HG03469 (cell line): Measurements from ENCODE around the gene ALS2CL.

Source experiments
- ATAC-seq: cut with Tn5 transposase; IDR thresholded peaks from one replicate; pipeline ENCODE4 v1.9.1; 2021; ENCODE audit warnings: mild to moderate bottlenecking, moderate library complexity, moderate number of reproducible peaks; ENCODE audit not compliant: unreplicated experiment

ALS2CL gene

DNA sequence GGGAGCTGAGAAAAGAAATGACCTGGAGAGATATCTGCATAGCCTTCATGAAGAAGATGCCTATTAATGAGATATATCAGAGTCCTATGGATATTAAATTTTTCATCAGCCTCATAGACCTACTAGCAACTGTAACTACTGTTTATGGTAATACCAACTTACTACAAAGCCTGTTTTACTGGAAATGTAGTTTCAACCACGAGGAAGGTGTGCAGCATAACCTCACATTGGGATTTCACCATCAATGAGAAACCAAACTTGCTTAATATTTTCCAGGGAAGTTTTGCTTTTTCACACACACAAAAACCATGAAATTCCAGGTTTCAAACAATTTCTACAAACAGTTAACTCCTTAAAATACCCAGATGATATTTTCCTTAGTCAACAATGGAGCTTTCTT, 49.8 kb downstream of the ALS2CL start:
- ATAC-seq: no peak

DNA sequence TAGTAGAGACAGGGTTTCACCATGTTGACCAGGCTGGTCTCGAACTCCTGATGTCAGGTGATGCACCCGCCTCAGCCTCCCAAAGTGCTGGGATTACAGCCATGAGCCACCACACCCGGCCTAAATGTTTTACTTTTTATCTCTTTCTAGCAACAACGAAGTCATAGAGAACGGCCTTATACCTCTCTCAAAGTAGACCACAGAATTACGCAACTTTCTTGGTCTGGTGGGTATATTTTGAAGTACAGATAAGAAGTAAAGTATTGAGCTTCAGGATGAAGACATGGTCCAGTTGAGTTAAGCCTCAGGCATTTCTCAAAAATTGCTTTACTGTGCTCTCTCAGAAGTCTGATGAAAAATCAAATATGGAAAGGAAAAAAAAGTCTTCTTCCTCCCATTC, 50.5 kb downstream of the ALS2CL start:
- no peak for ATAC-seq

DNA sequence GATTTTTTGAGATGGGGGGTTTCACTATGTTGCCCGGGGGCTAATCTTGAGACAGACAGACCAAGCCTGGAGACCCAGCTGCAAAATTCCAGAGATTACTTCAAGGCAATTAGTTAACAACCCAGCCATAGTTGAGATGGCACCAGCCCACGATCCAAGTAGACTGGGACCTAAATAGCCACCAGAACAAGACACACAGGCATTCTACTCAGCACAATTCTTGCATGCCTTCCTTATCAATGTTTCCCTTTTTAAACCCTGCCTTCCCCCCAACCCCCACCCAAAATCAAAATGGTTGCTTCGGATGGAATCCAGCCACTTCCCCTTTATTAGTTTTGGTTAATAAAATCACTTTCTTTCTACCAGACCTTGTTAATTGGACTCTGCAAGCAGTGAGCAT, 52.6 kb downstream of the ALS2CL start:
- ATAC-seq: no peak

DNA sequence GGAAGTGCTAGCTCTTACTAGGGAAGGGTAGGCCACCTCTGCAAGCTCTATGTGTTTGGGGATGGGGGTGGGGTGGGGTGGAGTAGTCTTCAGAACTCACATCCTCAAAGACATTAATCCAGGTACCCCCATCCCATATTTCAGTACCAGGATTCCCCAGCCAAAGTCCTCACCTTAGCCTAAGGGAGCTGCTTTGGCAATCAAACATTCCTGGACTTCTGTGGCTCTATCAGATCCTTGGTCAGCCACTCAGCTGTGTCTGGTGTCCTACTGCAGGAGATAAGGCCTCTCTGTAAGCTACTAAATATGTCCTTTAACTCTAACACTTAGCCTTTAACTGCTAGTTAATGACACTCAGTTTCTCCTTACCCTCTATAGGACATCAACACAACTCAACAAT, 54.3 kb downstream of the ALS2CL start:
- ATAC-seq: no peak

DNA sequence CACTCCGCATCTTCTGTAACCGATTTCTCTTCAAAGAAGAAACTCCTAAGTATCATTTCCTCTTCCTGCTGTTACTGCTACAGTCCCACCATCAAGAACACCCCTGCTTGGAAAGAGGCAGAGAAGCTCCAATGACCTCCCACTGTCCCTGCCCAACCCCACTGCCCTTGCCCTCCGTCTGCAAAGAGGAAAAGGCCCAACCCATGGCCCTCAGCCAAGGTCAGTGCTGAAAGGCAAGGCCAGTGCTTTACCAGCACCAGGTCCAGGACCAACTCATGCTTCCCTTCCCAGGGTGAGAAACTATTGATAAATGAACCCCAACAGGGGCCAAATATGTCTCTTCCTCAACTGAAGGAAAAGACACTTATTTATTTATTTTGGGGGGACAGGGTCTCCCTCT, 58.6 kb downstream of the ALS2CL start:
- ATAC-seq: no peak

DNA sequence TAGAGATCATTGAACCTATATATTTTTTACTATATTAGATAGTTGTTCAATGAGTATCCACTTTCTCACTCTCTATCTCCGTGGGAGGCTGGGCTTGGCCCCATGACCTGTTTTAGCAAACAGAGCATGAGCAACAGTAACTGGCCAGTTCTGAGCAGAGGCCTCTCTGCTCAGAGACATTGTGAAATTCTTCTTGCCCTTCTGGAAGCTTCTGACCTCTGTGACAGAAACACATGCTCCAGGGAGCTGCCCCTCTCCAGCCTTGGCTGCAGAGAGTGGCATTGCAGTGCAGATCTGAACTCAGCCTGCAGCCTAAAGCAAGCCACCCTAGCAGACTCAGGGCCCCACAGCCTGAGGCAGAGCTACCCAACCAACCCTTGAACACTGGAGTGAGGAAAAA, 60.7 kb downstream of the ALS2CL start:
- ATAC-seq: no peak

DNA sequence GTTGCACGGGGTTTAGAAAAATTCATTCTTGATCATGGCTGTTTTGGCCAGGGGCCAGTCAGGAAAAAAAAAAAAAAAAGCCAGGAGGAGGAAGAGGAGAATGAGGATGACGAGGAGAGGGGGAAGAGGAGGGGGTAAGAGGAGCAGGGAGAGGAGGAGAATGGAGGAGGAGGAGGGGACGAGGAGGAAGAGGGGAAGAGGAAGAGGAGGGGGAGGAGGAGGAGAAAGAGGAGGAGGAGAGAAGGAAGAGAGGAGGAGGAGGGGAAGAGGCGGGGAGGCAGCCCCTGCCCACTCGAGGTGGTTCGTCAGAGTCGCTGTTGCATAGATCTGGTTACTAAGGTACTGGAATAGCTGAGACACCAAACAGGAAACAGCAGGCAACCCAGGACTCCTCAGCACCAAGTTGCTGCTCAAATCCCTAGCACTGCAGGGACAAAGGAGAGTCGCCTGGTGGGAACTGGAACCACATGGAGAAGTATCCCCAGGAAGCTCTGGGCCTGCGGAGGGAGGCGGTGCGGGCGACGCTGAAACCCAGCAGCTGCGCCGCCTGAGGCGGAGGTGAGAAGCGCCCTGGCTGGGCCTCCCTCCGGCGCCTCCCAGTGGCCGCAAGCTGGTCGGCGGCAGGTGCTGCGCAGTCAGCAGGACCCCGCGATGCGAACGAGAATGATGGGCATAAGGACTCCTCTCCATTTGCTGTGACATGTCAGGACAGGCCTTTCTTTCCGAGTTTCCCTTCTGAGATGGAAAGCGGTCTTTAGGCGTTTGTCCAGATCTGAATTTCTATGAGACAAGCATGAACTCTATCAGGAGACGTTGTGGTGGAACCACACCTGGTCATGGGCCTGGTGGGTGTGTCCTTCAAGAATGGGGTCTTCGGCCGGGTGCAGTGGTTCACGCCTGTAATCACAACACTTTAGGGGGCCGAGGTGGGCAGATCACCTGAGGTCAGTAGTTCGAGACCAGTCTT, 63.6 kb downstream of the ALS2CL start:
- ATAC-seq: peak; percentile 54

DNA sequence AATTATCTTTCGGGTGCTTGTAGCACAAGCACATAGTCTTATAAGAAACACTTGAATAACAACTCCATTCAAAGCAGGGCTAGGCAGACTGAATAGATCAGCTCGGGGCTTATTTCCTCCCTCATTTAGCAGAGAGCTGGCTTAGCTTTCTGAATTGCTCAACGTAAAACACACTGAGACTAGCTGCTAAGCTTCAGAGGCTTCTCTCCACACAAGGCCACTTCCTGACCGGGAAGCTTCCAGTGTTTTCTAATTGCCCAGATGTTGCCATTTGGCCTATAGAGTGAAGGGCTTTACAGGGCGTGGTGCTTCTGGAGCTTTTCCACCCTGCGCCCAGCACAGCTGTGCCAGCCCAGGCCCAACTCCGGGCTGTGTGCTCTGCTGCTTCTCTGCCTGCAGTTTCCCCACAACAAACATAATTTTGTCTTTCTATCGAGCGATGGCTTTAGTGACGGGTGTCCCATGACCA, 64.5 kb downstream of the ALS2CL start:
- ATAC-seq: no peak

DNA sequence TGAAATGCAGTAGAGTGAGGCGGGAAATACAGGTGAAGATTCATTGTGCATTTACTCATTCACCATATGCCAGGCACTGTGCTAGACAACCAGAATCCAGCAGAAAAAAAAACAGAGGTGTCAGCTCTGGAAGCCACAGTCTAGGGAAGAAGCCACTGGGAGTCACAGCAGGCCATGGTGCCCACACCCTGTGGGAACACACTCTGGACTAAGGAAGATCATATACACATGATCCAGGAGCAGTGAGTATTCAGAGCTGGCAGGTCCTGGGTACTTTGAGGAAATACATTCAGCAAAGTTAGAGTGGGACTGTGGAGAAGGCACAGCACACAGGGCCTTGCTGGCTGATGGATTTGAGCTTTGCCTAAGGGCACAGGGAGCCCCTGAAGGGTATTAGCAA, 66.4 kb downstream of the ALS2CL start:
- ATAC-seq: no peak

DNA sequence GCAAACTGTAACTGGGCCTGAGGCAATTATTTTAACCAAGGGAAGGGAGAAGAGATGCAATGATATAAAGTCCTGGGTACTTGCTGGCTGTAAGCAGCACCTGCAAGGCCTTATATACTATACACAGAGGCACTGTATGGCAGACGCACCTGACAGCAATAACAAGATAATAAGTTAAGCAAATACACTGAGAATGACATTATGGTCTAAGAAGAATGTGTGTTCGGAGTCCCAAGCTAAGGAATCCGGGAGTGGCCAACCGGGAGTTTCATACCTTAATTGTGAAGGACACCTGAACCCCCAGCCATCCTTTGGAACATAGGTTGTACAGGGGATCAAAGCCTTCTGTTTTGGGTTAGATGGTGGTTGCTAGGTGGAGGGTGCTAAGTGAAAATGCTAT, 67.4 kb downstream of the ALS2CL start:
- ATAC-seq: no peak

DNA sequence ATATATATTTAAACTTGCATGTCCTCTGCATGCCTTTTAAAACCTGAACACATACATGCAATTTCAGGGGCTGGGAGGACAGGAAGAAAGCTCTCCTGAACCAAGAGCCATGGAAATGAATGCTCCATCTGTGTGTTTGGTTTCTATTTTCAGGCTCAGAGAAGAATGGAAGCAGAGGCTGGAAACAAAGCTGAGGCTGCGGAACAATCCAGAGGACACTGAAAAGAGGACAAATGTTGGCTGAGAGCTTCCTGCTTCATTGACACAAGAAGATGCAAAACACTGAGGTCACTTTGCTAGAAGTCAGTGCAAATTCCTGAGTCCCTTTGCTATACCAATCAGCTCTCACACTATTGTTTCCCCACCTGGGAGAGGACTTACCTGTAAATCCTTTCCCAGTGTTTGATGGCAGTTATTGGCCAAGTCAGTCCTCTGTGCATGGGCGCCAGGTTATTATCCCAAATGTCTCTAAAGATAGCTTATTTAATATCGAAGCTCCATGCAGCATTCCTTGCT, 68.4 kb downstream of the ALS2CL start:
- no peak for ATAC-seq

DNA sequence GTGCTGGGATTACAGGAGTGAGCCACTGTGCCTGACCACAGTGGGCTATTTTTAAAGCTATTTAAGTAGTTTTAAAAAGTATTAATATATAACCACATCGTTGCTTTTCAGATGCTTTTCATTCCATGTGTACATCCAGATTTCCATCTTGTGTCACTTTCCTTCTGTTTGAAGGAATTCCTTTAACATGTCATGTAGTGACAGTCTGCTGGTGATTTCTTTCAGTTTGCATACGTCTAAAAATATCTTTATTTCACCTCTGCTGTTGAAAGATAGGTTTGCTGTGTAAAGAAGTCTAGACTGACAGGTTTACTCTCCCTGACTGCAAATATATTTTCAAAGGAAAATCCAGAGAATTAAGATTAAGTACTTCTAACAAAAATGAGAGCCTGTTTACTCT, 68.9 kb downstream of the ALS2CL start:
- ATAC-seq: no peak

DNA sequence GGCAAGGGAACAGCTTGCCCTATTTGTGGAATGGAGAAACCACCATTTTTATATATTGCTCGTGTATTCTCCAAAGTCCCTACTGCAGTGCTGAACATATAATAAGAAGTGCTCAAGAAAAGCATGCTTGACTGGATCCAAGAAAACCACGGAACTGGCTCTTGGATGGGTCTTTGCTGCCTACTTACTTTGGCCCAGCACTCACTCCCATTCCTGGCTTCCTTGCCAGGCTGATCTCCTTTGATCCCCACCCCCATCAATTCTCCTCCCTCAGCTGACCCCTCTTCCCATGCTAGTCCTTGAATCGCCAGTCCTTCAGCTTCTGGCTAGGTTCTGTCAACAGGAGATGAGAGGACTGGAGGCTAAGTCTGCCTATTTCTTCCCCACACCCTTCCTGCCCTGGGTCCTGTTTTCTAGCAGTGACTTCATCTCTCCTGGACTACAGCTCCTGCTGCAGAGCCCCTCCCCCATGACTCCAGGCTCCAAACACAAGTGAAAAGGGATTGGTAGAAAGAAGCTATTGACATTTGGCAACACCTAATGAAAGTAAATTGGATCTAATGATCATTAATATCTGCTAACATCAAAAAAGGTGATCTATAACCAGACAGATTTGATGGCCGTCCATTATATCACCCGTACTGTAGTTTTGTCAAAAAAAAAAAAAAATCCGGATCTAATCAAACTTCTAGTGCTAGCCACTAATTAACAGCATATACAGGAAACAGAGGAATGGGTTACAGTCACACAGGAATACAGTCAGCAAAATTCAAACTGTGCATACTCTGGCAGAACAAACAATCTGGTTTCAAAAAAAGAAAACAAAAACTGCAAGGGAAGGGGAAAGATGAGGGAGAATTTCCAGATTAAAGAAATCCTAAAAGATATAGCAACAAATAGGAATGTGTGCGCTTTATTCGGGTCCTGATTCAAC, 73.4 kb downstream of the ALS2CL start:
- ATAC-seq: no peak
